ENCODE data around the gene XRCC6.

Gene XRCC6

GRCh38 chr22:41702763-41703162 is 81.7 kb downstream of the XRCC6 start:
- TF ChIP-seq CTCF (IDR thresholded peaks at IDR 0.05): no peak
- Histone ChIP-seq H3K4me1 (ENCODE audit: control insufficient read depth in 1 of 2, insufficient read depth in 1 of 2, low read depth in 1 of 2, low read length in 1 of 2) (peaks cover 6 to 7% of the 10 kb centered on the region in 2 experiments), H3K9me3 (no peaks in the 10 kb centered on the region), H3K27me3 (peaks cover 9% of the 10 kb centered on the region), H3K27ac (no peak overlapping the region), H3K4me3 (ENCODE audit: low read depth in 1 of 2, low read length in 1 of 2) (no peak overlapping the region), H3K36me3 (no peaks in the 10 kb centered on the region)

- Histone ChIP-seq H3K36me3 (no peaks in the 10 kb centered on the region), H3K4me1 (ENCODE audit: control insufficient read depth in 1 of 2, insufficient read depth in 1 of 2, low read depth in 1 of 2, low read length in 1 of 2) (no peaks in the 10 kb centered on the region), H3K27me3 (no peaks in the 10 kb centered on the region), H3K27ac (no peak overlapping the region), H3K9me3 (no peaks in the 10 kb centered on the region), H3K4me3 (ENCODE audit: low read depth in 1 of 2, low read length in 1 of 2) (no peak overlapping the region)
- no peak for TF ChIP-seq CTCF (IDR thresholded peaks at IDR 0.05)
These were observed 88.2 kb downstream of the XRCC6 start for GRCh38 chr22:41709341-41709740.

- no peak overlapping the region for H3K4me3 ChIP-seq (ENCODE audit: low read depth in 1 of 2, low read length in 1 of 2)
- TF ChIP-seq CTCF (IDR thresholded peaks at IDR 0.05): no peak
- no peaks in the 10 kb centered on the region for H3K27me3 ChIP-seq
- H3K9me3 ChIP-seq: no peaks in the 10 kb centered on the region
- no peak overlapping the region for H3K27ac ChIP-seq
- H3K36me3 ChIP-seq: no peaks in the 10 kb centered on the region
- H3K4me1 ChIP-seq (ENCODE audit: control insufficient read depth in 1 of 2, insufficient read depth in 1 of 2, low read depth in 1 of 2, low read length in 1 of 2): no peaks in the 10 kb centered on the region
These were observed 91.9 kb downstream of the XRCC6 start for GRCh38 chr22:41713004-41713403.
